ENCODE results near the gene BTBD7.
"Not testable (repeated sequence)": the region's sequence is repeated elsewhere in the genome, so short reads cannot be mapped to it uniquely, and the experiment has no call there.

The BTBD7 gene, protein sequence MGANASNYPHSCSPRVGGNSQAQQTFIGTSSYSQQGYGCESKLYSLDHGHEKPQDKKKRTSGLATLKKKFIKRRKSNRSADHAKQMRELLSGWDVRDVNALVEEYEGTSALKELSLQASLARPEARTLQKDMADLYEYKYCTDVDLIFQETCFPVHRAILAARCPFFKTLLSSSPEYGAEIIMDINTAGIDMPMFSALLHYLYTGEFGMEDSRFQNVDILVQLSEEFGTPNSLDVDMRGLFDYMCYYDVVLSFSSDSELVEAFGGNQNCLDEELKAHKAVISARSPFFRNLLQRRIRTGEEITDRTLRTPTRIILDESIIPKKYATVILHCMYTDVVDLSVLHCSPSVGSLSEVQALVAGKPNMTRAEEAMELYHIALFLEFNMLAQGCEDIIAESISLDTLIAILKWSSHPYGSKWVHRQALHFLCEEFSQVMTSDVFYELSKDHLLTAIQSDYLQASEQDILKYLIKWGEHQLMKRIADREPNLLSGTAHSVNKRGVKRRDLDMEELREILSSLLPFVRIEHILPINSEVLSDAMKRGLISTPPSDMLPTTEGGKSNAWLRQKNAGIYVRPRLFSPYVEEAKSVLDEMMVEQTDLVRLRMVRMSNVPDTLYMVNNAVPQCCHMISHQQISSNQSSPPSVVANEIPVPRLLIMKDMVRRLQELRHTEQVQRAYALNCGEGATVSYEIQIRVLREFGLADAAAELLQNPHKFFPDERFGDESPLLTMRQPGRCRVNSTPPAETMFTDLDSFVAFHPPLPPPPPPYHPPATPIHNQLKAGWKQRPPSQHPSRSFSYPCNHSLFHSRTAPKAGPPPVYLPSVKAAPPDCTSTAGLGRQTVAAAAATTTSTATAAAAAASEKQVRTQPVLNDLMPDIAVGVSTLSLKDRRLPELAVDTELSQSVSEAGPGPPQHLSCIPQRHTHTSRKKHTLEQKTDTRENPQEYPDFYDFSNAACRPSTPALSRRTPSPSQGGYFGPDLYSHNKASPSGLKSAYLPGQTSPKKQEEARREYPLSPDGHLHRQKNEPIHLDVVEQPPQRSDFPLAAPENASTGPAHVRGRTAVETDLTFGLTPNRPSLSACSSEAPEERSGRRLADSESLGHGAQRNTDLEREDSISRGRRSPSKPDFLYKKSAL

DNA sequence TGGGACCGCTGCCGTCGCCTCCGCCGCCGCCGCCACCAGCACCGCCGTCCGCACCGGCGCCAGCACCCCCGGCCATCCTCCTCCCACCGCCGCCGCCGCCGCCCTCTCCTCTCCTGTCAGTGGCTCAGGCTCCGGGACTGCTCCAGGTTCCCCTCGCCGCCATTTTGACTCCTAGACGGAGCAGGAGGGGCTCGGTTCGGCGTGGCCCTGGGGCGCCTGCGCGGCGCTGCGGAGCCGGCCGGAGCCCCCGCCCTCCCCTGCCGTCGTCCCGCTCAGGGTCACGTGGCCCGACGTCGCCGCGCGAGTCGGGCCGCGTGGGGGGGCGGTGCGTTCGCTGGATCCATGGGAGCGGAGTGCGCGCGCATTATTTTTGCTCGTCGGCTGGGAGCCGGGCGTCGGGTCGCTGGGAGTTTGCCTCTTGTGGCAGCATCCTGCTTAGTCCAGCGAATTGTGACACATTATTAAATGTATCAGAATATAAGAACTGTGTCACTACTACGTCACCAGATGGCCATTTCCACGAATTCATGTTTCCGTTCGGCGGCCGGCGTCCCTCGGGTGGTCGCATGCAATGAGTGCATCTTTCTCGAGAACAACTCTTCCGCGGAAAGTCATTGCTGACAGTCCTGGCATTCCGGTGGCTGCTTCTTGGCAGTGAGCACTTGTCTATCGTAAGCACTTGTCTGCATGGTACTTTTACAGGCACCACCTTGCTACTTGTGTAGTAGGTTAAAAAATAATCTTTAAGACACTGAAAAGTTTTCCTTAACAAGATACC lies at the start of gene BTBD7:
BTBD7 (minus strand) TSS at position 184 of the 778 bp plus-strand sequence. CDS start 36,985 bp downstream, outside the sequence.
- peak; percentile 85 to 92 for DNase-seq (ENCODE audit: low read depth in 2 of 2)

DNA sequence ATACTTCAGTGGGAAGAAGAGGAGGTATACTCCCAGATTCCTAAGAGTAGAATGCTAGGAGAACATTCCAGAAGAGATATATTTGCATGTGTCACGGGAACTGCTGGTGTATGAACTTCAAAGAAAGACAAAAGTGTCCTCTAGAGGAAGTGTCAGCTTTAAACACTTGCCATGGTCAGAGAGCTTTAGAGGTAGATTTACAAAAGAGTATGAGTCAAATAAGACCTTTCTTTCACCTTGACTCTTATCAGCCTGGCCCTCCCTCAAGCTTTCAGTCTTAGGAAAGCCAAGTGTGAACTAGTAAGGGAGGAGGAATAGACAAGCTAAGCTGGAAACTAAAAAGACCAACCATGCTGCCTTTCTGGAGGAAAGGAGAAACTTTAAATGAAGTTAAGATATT lies 48.8 kb upstream of the BTBD7 start:
- DNase-seq (ENCODE audit: low read depth in 2 of 2) = no peak

DNA sequence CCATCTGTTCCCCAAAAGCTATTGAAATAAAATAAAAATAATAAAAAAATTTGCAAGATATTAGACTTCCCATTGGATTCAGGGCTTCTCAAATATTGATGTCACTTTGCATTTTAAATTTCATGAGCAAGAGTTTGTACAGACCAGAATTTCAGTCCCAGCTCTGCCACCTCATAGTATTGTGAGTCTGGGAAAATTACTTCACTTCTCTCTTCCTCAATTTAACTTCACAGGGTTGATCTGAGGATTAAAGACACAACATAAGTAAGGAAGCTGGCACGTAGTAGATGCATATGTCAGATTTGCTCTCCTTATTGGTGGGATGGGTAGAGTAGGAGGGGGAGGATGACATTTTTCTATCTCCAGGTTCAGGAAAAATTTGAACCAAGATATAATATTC lies 47.0 kb upstream of the BTBD7 start:
- DNase-seq (ENCODE audit: low read depth in 2 of 2) = no peak

DNA sequence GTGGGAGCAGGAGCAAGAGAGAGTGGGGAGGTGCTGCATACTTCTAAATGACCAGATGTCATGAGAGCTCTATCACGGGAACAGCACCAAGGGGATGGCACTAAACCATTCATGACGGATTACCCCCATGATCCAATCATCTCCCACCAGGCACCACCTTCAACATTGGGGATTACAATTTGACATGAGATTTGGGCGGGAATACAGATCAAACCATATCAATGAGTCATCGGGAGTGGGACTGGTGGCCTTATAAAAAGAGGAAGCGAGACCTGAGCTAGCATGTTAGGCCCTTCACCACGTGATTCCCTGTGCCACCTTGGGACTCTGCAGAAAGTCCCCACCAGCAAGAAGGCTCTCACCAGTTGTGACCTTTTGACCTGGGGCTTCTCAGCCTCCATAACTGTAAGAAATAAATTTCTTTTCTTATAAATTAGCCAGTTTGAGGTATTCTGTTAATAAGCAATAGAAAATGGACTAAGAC lies 42.9 kb upstream of the BTBD7 start:
- DNase-seq (ENCODE audit: low read depth in 2 of 2) = no peak

DNA sequence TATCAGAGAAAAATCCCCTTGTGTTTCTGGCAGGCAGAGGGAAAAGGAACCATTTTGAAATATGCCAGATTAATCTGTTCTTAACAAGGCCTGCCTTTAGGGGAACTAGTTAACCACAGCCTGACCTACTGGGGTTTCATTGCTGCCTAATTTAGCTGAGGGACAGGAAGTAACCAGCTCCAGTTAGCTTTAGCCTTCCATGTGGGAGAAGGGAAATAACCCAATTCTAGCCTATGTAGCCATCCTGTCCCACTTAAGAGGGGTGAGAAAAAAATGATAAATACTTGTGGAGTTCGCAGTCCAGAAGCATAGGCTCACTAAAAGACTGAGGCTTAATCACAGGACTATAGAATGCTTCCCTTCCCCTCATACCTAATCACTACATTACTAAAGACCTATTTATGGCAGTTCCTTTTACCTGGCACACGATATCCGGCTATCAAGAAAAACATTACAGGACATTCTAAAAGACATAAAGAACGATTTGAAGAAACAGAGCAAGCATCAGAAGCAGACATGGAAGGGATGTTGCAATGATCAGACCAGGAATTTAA lies 37.0 kb upstream of the BTBD7 start:
- no peak for DNase-seq (ENCODE audit: low read depth in 2 of 2)

DNA sequence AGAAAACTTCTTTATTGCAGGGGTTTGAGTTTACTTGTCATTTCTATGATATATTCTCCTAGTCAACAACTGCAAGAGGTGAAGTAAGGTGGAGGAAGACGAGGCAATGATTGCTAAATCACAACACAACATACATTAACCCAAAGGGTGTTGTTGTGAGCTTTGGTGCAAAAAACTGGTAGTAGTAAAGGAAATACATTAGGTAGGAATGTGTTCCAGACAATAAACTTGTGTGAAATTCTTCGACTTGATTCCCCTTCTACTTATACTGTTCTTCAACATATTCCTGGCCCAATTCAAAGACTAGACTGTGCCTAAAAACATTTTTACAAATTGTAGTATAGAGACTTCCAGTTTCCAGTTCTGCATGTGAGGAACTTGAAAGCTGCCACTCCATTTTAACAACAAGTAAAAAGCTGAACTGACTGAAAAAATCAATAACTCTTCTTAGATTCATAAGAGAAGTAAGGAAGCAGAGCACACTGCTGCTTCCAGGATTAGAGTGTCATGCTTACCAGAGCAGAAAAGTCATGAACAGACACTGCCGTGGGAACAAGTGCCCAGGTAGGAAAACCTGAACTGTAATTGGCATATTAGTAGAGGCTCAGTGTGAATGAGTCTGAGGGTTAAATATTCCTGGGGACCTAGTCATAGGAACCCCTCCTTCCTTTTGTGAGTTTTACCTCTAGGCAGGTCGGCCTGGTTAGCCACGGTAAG lies 36.3 kb upstream of the BTBD7 start:
- DNase-seq (ENCODE audit: low read depth in 2 of 2) = no peak

DNA sequence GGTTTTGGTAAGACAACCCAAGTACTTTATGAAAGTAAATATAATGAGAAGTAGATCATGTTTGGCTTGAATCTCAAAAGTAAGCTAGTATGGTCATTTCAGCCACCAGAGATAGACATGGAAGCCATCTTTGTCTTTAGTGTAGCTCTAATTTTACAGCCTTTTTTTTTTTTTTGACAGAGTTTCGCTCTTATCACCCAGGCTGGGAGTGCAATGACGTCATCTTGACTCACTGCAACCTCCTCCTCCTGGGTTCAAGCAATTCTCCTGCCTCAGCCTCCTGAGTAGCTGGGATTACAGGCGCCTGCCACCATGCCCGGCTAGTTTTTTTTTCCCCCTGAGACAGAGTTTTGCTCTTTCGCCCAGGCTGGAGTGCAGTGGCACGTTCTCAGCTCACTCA lies 22.0 kb upstream of the BTBD7 start:
- not testable (repeated sequence) for DNase-seq (ENCODE audit: low read depth in 2 of 2)

DNA sequence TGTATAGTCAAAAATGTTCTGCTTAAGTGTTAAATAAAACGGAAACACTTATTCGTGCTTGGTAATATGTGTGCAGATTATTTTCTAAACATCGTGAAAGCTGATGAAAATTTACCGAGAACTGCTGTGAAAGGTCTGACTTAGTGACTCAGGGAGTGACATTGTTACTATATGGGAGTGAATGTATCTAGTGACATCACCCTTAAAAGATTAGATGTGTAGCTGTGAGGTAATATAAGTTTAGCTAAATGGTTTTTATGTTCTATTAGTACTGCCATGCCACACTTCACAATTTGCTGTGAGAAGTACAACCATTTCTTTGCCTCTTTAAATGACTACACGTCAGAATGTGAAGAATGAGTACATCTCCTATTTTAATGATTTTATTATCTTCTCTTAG lies 15.5 kb upstream of the BTBD7 start:
- DNase-seq (ENCODE audit: low read depth in 2 of 2) = no peak

DNA sequence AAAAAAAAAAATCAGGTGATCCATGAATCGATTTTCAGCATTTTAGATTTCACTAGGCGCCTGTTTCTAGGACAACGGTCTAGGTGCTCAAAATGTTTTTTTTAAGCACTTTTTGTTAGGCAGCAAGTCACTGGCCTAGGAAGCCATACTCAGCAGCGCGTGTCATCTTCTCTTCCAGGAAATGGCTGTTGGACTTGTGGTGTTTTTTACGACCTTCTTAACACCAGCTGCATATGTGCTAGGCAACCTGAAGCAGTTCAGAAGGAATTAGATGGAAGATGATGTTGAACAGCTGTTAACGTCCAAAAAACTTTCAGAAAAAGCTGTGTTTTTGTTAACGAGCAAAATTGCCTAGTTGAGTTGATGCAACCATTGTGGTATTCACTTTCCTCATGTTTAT lies 15.0 kb upstream of the BTBD7 start:
- DNase-seq (ENCODE audit: low read depth in 2 of 2) = no peak

DNA sequence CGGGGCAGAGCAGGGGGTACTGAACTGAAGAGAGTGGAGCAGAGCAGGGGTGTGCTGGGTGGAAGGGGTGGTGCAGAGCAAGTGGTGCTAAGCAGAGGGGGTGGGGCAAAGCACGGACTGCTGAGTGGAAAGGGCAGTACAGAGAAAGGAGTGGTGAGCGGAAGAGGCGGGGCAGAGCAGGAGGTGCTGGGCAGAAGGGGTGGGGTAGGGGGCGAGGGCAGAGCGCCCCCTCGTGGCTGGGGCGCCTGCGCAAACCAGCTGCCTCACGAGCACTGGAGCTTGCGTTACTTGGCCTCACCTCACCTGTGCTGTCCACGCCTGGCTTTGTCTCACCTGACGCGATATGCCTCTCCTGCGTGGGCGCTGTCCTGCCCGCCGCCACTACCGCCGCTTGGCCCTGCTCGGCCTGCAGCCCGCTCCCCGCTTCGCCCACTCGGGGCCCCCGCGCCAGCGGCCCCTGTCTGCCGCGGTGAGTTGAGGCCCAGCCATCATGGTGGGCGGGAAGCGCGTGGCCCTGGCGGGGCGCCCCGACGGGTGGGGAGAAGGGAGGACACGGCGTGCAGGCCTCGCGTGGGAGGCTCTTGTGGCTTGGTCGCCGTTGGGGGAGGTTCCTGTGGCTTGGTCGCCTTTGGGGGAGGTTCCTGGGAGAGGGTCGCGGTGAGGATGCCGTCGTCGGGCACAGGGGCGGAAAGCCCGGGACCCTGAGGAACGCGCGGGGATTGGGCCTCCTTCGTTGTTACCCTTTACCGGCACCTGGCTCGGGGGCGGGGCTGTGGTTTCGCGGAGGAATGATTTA lies 14.3 kb upstream of the BTBD7 start, which contains the start of gene COX8C:
COX8C (plus strand) TSS at position 257 of the 796 bp plus-strand sequence; CDS start at position 344, 87 bp downstream.
- no peak for DNase-seq (ENCODE audit: low read depth in 2 of 2)

DNA sequence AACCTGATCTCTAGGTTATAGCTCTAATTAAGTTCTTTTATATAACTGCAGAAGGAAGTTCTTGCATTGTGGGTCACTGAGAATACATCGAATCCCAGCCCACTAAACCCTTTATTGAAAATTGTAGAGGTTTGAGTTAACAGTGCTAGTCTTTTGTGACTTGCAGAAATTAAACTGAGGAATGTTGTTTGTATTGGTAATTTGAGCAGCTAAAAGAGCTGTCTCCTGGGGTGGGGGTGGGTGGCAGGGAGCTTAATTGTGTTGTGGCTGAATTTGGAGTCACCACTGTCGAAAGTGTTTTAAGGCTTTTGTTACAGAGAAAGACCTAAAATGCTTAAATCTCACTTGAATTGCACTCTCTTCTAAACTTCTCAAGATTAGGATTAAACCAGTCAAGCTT lies 11.0 kb upstream of the BTBD7 start:
- DNase-seq (ENCODE audit: low read depth in 2 of 2) = no peak

DNA sequence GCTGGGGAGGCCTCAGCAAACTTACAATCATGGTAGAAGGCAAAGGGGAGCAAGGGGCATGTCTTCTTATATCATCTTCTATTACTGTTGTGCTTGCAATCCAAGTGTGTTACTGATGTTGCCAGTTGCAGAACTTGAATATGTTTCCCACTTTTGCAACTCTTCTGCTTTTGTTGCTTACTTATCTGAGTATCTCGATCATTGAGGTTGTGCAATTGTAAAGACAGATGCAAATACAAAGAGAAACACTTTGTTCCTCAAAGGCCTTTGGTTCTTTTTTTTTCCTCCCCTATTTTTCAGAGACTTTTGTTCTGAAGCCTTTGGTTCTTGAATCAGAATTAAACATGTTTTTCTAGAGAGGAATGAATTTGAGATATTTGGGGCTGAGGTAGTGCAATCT lies 10.4 kb upstream of the BTBD7 start:
- DNase-seq (ENCODE audit: low read depth in 2 of 2) = no peak

DNA sequence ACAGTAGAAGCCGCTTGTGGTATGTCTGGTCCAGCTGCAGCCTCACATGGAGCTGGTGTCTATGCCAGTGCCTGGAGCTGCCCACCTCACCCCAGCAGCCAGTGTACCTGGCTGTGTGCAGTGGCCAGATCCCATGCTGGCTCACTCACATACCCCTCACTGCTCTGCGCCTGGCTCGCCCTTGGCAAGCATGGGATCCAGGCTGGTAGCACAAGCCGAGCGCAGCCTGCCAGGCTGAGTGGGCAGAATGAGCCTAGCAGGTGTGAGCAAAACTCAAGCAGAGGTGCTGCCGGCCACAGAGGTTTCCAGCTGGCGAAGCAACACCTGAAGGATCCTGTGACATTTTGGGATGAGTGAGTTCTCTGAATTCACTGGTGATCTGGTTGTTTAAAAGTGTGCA lies 5.0 kb upstream of the BTBD7 start:
- no peak for DNase-seq (ENCODE audit: low read depth in 2 of 2)

DNA sequence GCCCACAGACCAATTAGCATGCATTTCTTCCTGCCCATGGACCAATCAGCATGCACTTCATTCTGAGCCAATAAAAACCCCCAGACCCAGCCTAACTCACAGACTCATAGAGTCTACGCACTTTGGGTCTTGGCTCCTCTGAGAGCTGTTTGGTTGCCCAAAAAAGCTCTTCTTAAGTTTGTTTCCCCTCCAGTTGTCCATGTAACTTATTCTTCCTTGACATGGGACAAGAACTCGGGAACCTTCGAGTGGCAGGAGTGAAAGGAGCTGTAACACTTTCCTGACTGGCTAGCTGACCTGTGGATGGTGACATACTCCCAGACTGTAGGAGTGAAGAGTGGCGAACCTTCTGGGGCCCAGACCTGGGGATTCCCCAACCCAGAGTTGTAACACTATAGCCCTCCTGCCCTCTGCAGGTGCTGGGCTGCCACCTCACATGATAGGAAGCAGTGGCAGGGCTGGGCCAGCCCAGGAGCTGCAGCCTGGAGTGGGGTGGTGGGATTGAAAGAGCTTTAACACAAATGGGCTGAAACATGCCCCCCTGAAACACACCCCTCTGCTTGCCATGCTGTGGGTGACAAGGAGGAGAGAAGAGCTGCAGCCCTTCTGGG lies 4.4 kb upstream of the BTBD7 start:
- DNase-seq (ENCODE audit: low read depth in 2 of 2) = no peak

DNA sequence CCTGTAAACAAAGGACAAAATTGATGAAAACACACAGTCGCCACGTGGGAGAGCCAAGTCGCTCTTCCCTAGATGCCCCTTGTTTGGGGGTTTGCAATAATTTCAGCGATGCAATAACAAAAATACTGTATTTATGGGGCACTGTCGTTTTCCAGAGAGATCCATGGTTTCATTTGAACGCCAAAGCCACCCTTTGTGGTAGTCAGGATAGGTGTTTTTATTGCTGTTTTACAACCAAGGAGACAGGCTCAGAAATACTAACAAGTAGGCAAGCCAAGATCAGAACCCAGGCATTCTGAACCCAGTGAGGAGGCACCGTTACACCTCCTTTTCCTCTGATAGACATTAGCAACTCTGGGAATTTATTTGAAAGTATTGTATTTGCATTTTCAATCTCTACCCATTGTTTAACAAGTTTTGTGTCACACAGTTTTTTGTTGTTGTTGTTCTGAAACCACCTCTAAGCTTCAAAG lies 831 bp upstream of the BTBD7 start:
- DNase-seq (ENCODE audit: low read depth in 2 of 2) = no peak

DNA sequence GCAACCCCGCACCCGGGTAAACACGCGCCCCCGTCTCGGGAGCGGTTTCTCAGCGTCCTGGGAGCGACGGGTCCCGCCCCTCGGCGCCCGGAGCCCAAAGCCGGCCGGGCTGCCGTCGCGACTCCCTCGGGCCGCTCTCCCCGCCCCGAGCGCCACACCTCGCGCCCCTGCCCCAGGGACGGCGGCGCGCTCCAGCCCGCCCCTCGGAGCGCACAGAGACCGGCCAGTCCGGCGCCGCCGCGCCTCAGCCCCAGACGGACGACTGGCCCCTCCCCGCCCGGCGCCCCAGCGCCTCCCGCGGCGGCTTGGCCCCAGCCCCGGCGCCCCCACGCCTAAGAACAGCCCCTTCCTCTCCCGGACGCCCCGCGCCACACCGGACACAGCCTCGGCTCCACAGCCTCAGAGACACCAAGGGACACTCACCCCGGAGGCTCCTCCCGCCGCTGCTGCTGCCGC lies 411 bp downstream of the BTBD7 start:
- DNase-seq (ENCODE audit: low read depth in 2 of 2) = peak in 1 of 2 donors; percentile 9

DNA sequence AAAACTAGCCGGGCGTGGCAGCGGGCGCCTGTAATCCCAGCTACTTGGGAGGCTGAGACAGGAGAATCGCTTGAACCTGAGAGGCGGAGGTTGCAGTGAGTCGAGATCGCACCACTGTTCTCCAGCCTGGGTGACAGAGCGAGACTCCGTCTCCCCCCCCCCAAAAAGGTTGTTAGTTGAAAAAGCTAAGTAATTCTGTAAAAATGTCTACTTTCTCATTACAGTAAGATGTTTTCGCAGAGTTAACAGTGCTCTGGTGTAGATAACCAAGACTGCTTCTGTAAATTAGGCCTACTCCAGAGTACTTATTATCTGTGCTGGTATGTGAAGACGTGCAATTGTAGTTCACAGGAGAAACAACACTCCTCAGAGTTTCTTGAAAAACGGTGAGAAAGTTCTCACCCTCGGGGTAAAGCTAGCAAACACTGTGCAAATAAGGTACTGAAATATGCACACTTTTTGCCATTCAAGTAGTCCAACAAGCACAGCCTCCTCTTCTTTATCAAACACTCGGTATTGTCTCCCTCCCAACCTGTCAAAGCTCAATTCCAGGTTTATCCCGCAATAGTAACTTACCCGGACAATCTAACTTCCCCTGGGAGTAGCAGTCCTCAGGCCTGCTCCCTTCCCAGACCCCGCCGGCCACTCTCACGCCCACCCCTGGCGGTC lies 974 bp downstream of the BTBD7 start:
- no peak for DNase-seq (ENCODE audit: low read depth in 2 of 2)
